WTC11 (cell line): ENCODE measurements around the gene TOM1L2. TPM values are rescaled to one million over a fixed set of nuclear protein-coding genes. Genes with fewer than 3 reads are reported as not detected.

Experiments
- ATAC-seq: fragments of 200-7000 bp; cut with Tn5 transposase; 2 replicates; pipeline ENCODE4 v1.10.0; 2021; ENCODE audit warnings: mild to moderate bottlenecking, moderate library complexity
- CTCF ChIA-PET: fragments of 300-600 bp; sonication (Branson Sonifier 250); formaldehyde crosslinking; loops from one replicate; lab custom pipeline; 2021; ENCODE audit warnings: antibody characterized with exemption; lab: Charles Lee
- POLR2A ChIA-PET: fragments of 350-600 bp; sonication (Branson Sonifier 250); formaldehyde crosslinking; loops from one replicate; lab custom pipeline; 2021; ENCODE audit warnings: antibody characterized with exemption; lab: Charles Lee
- DNase-seq: peaks from one replicate; pipeline ENCODE4 v3.0.0; 2021; ENCODE audit warnings: low spot score
- H3K27ac Mint-ChIP-seq: 2 replicates; pipeline ENCODE4 v1.8.0; 2021; ENCODE audit warnings: mixed read lengths
- H3K27me3 Mint-ChIP-seq: 2 replicates; pipeline ENCODE4 v1.8.0; 2021; ENCODE audit warnings: low read depth, mild to moderate bottlenecking, moderate library complexity, mixed read lengths
- H3K36me3 Mint-ChIP-seq: 2 replicates; pipeline ENCODE4 v1.8.0; 2021; ENCODE audit warnings: mixed read lengths
- H3K4me1 Mint-ChIP-seq: 2 replicates; pipeline ENCODE4 v1.8.0; 2022; ENCODE audit warnings: mixed read lengths
- H3K4me3 Mint-ChIP-seq: 2 replicates; pipeline ENCODE4 v1.8.0; 2021; ENCODE audit warnings: mild to moderate bottlenecking, moderate library complexity, mixed read lengths
- H3K9me3 Mint-ChIP-seq: 2 replicates; pipeline ENCODE4 v1.8.0; 2021; ENCODE audit warnings: mixed read lengths
- E2F4 ChIP-seq: sonication (generic); formaldehyde crosslinking; IDR thresholded peaks from 2 replicates; pipeline ENCODE4 v1.8.1; 2022; ENCODE audit warnings: low read depth, mild to moderate bottlenecking, moderate library complexity, missing genetic modification reagents, borderline replicate concordance
- ETV6 ChIP-seq: sonication (generic); formaldehyde crosslinking; IDR thresholded peaks from 2 replicates; pipeline ENCODE4 v1.8.1; 2022; ENCODE audit warnings: mild to moderate bottlenecking, missing genetic modification reagents
- GTF2I ChIP-seq: fragments of 250-450 bp; sonication (Bioruptor Pico); conservative IDR thresholded peaks from 2 replicates; pipeline ENCODE4 v1.4.0; 2021; ENCODE audit warnings: mild to moderate bottlenecking
- IRF2 ChIP-seq: sonication (generic); formaldehyde crosslinking; IDR thresholded peaks from 2 replicates; pipeline ENCODE4 v1.8.0; 2022; ENCODE audit warnings: low read depth, missing genetic modification reagents, borderline replicate concordance
- MAX ChIP-seq: sonication (generic); formaldehyde crosslinking; IDR thresholded peaks from 2 replicates; pipeline ENCODE4 v1.8.0; 2022; ENCODE audit warnings: mild to moderate bottlenecking, missing genetic modification reagents
- MYBL2 ChIP-seq: sonication (generic); formaldehyde crosslinking; IDR thresholded peaks from 2 replicates; pipeline ENCODE4 v1.8.1; 2023; ENCODE audit warnings: mild to moderate bottlenecking, moderate library complexity, missing genetic modification reagents
- NFE2L1 ChIP-seq: sonication (generic); formaldehyde crosslinking; IDR thresholded peaks from 2 replicates; pipeline ENCODE4 v1.8.1; 2023; ENCODE audit warnings: missing genetic modification reagents
- NR2C2 ChIP-seq: sonication (generic); formaldehyde crosslinking; IDR thresholded peaks from 2 replicates; pipeline ENCODE4 v1.8.0; 2022; ENCODE audit warnings: mild to moderate bottlenecking, missing genetic modification reagents
- RORB ChIP-seq: fragments of 250-450 bp; sonication (Bioruptor Pico); IDR thresholded peaks from 2 replicates; pipeline ENCODE4 v1.9.0; 2021; ENCODE audit warnings: mild to moderate bottlenecking
- TEAD1 ChIP-seq: sonication (generic); formaldehyde crosslinking; IDR thresholded peaks from 2 replicates; pipeline ENCODE4 v1.8.0; 2022; ENCODE audit warnings: mild to moderate bottlenecking, missing genetic modification reagents
- ZMAT4 ChIP-seq: fragments of 250-450 bp; sonication (Bioruptor Pico); IDR thresholded peaks from 2 replicates; pipeline ENCODE4 v1.9.0; 2021; ENCODE audit warnings: mild to moderate bottlenecking
- ZNF121 ChIP-seq: sonication (generic); formaldehyde crosslinking; IDR thresholded peaks from 2 replicates; pipeline ENCODE4 v1.8.0; 2023; ENCODE audit warnings: missing genetic modification reagents
- ZNF416 ChIP-seq: fragments of 250-450 bp; sonication (Bioruptor Pico); IDR thresholded peaks from 2 replicates; pipeline ENCODE4 v1.9.0; 2021; ENCODE audit warnings: mild to moderate bottlenecking, inconsistent platforms
- ZNF532 ChIP-seq: fragments of 250-450 bp; sonication (Bioruptor Pico); IDR thresholded peaks from 2 replicates; pipeline ENCODE4 v1.9.0; 2021; ENCODE audit warnings: mild to moderate bottlenecking, borderline replicate concordance
- ZSCAN18 ChIP-seq: fragments of 250-450 bp; sonication (Bioruptor Pico); IDR thresholded peaks from 2 replicates; pipeline ENCODE4 v2.1.2; 2022; ENCODE audit warnings: mild to moderate bottlenecking, moderate library complexity
- total RNA-seq: library from RNA; stranded (reverse); gene quantifications from 3 replicates; pipeline ENCODE4 v1.2.3, GENCODE V29; 2021

The TOM1L2 gene
- total RNA-seq, 1 experiment from 2014 or later: 6.4 TPM

- ATAC-seq: no peak
- H3K4me3 Mint-ChIP-seq: no peak overlapping the region
- POLR2A ChIA-PET: no interaction called here
- no peaks in the 10 kb centered on the region for H3K36me3 Mint-ChIP-seq
- no peak for DNase-seq
- peaks cover 49% of the 10 kb centered on the region for H3K4me1 Mint-ChIP-seq
- TF ChIP-seq ETV6 (CRISPR knock-in tag) (no peak), TEAD1 (CRISPR knock-in tag) (no peak), ZSCAN18 (no peak), NFE2L1 (CRISPR knock-in tag) (no peak), GTF2I (CRISPR knock-in tag) (no peak), E2F4 (CRISPR knock-in tag) (no peak), ZNF416 (CRISPR knock-in tag) (no peak)
- TF ChIP-seq, all 79 proteins: peak for 0
- CTCF ChIA-PET: interaction anchor here (1.0 to 1.7 kb wide), 4 partner anchors 10 to 375 kb away, joined by 3 to 4 read pairs (median 3); no protein-coding TSS in a partner anchor
- H3K9me3 Mint-ChIP-seq: no peaks in the 10 kb centered on the region
- H3K27ac Mint-ChIP-seq: no peak overlapping the region
- H3K27me3 Mint-ChIP-seq: peaks cover 13% of the 10 kb centered on the region
Measured at GRCh38 chr17:17871913-17872312, 100.3 kb downstream of the TOM1L2 start.

- no peaks in the 10 kb centered on the region for H3K36me3 Mint-ChIP-seq
- ChIA-PET CTCF (interaction anchor here (0.7 to 4.5 kb wide), 15 partner anchors 9 to 163 kb away, joined by 3 to 36 read pairs (median 4); partner anchors contain the start of gene SREBF1), POLR2A (interaction anchor here (1.3 kb wide), 1 partner anchor 33 kb away, joined by 4 read pairs; the partner anchor contains the start of gene SREBF1)
- no peak for DNase-seq
- H3K27ac Mint-ChIP-seq: peak overlapping the region; percentile 54; the same call in 1 of the 2 replicates
- peaks cover 16% of the 10 kb centered on the region for H3K27me3 Mint-ChIP-seq
- peaks cover 54% of the 10 kb centered on the region for H3K4me1 Mint-ChIP-seq
- no peak overlapping the region for H3K4me3 Mint-ChIP-seq
- H3K9me3 Mint-ChIP-seq: no peaks in the 10 kb centered on the region
- TF ChIP-seq MAX (CRISPR knock-in tag) (no peak), IRF2 (no peak)
- ATAC-seq: peak; percentile 23; the same call in 1 of the 2 replicates
Measured at GRCh38 chr17:17870247-17870646, 102.0 kb downstream of the TOM1L2 start.

GRCh38 chr17:17868641-17869522 lies 103.3 kb downstream of the TOM1L2 start:
- Mint-ChIP-seq H3K27me3 (peaks cover 16% of the 10 kb centered on the region), H3K4me3 (peak overlapping the region; percentile 41), H3K27ac (peak overlapping the region; percentile 71), H3K4me1 (peaks cover 54% of the 10 kb centered on the region), H3K36me3 (no peaks in the 10 kb centered on the region), H3K9me3 (no peaks in the 10 kb centered on the region)
- POLR2A ChIA-PET: interaction anchor here (0.6 to 1.1 kb wide), 3 partner anchors 8 to 48 kb away, joined by 3 to 4 read pairs (median 3); no protein-coding TSS in a partner anchor
- ATAC-seq (peak; percentile 80), DNase-seq (no peak)
- TF ChIP-seq ZNF121 (CRISPR knock-in tag): no peak
- no peak for TF ChIP-seq RORB
- no peak for TF ChIP-seq MYBL2 (CRISPR knock-in tag)
- no peak for TF ChIP-seq NR2C2 (CRISPR knock-in tag)
- no peak for TF ChIP-seq ZMAT4 (CRISPR knock-in tag)
- no peak for TF ChIP-seq ZNF532 (CRISPR knock-in tag)
- TF ChIP-seq, all 79 proteins: peak for 0
- CTCF ChIA-PET: interaction anchor here (0.6 to 4.5 kb wide), 12 partner anchors 8 to 226 kb away, joined by 3 to 36 read pairs (median 4); no protein-coding TSS in a partner anchor
